Left lobe of liver (tissue), 2 donors: ENCODE data around the gene TRPM8. TPM values are rescaled to one million over a fixed set of nuclear protein-coding genes. Genes with fewer than 3 reads are reported as not detected.

Experiments used
- ATAC-seq: fragments of 200-7000 bp; cut with Tn5 transposase; one replicate; pipeline ENCODE4 v1.9.1; 2020; ENCODE audit warnings: mild to moderate bottlenecking, moderate library complexity
- DNase-seq: peaks from one replicate; pipeline ENCODE4 v3.0.0-alpha.2; 2020; ENCODE audit warnings: low spot score
- total RNA-seq: library from RNA; stranded (reverse); gene quantifications from one replicate; pipeline ENCODE4 v1.2.1, GENCODE V29; 2021
- donor health status: DM: no; HTN: no; CAD: no; lungs with moderate emphysema.
- donor health status: DM: no; HTN: yes; CAD: no.

Gene TRPM8
- total RNA-seq, 1 donor from 2014 or later, result 66.5 TPM

DNA sequence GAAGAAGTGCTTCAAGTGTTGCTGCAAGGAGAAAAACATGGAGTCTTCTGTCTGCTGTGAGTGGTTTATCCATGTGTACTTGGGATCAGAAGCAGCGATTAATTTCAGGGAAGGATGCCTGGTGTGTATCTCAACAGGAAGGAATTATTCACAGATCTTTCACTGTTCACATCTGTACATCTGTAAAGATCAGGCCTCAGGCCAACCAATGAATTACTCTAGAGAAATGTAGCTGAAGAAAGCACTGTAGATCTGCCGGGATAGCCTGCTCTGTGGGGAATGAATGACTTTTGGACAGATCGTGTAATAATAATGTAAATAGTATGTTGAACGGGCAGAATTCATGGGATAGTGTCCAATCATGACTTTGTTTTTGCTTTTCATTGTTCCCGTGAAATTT lies 79.3 kb downstream of the TRPM8 start:
- DNase-seq, result no peak
- no peak for ATAC-seq

- no peak for DNase-seq
Measured at GRCh38 chr2:233997707-233998106, 80.5 kb downstream of the TRPM8 start.

DNA sequence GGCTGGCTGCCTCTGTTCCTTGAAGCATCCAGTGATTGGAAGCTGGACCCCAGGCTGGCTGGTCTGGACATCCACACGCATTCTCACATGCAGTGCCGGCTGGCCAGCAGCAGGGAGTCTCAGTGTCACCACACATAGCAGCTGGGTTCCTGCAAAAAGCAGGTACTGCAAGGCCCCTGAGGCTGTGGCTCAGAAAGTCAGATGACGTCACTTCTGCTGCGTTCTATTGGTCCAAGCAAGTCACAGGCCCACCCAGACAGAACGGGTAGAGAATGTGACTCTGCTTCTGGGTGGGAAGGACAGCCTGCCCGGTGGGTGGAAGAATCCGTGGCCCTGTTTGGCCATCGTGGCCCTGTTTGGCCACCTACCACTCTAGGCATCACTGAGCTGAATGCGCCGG lies 82.0 kb downstream of the TRPM8 start:
- DNase-seq (no peak), ATAC-seq (peak; percentile 20)

More at GRCh38 chr2:233997707-233998106, 80.5 kb downstream of the TRPM8 start:
- no peak for ATAC-seq

DNA sequence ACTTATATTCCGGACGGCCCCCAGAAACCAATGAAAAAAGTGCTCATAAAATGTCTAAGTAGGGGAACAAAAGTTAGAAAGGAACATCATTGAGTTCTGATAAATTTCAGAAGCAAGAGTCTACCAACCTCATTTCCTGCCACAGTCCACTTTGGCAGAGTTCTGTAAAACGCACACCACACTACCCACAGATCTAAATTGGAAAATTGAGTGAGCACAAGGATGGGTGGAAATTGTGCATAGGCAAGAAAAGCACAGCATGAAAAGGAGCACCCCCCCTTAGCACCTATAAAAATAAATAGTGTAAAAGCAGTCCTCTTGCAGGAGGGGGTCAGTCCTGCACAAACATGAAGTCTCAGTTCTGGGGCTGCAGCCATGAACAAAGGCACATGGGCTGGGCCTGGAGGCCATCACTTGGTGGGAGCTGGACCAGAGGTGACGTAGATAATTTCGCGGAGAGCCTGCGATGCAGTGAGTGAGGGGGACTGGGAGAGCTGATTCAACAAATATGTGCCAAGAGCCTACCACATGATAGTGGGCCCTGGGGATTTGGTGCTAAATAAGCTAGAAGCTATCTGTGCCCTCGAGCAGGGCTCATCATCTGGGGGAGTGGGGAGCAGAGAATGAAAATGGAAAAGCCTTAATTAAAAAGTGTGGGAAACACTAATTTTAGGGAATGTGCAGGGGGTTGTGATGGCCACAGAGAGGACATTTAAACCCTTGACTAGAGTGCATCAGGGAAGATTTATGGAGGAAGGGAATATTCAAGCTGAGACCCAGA lies 84.4 kb downstream of the TRPM8 start:
- ATAC-seq, result no peak

GRCh38 chr2:234002281-234002680 lies 85.1 kb downstream of the TRPM8 start:
- DNase-seq (no peak), ATAC-seq (no peak)

More for the DNA sequence above, 84.4 kb downstream of the TRPM8 start:
- no peak for DNase-seq

DNA sequence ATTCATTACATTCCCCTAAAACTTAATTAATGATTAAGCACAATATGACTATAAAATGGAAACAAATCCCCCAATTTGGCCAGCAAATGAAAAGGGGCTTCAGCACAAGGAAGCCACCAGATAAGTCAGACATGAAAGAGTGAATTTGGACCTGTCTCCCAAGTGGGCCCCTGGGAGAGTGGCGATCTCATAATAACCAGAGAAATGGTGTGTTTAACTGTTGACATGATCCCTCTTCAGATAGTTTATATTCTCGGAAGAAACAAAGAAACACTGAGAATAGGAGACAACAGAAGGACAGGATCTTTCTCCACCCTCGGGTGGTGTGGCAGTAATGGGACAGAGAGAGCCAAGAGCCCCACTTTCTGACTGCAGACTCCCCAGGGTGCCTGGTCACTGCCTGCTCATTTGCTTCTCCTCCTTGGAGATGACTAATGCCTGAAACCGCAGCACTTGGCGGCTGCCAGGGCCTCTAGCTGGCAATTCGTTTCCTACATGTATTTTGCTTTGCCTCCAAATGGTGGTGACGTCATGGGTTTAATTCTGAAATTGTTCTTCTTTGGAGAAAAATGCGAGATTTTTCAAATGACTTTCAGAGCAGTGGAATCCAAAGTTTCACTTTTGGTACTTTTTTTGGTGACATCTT lies 86.9 kb downstream of the TRPM8 start:
- ATAC-seq (no peak), DNase-seq (no peak)

DNA sequence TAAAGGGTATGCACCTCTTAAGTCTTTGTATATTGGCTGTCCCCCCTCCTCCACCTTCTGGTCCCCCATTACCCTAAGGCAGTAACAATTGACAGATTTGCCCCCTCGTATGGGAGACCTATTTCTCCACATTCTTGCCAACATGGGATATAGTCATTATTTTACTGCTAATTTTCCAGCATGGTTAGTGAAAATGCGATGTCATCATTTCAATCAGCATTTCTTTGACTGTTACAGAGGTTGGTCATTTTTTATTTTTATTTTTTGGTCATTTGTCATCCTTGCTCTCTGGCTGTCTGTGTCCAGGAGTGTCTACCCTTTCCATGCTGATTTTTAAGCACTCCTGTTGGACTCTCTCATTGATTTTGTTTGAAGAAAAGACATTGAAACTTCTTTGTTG lies 88.0 kb downstream of the TRPM8 start:
- no peak for DNase-seq
- ATAC-seq, result no peak

GRCh38 chr2:234006501-234006900 lies 89.3 kb downstream of the TRPM8 start:
- no peak for DNase-seq

GRCh38 chr2:234014427-234014826 lies 97.3 kb downstream of the TRPM8 start:
- ATAC-seq (no peak), DNase-seq (no peak)

More at GRCh38 chr2:234006501-234006900, 89.3 kb downstream of the TRPM8 start:
- ATAC-seq, result no peak

DNA sequence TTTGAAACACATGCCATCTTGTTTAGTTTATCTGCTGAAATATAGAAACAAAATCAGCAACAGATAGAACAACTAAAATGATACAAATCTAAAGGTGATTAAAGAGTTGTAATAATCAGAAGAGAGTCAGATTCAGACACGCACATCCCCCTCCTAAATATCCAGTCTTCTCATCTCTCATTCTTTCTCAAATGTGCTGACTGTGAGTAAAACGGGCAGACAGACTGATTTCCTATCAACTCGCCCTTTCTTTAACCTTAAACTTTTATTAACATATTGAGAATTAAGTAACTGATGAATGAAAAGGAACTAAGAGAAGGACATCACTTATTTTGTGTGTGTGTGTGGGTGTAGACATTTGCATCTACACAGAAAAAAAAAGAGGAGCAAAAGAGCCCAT lies 98.7 kb downstream of the TRPM8 start:
- ATAC-seq (no peak), DNase-seq (no peak)

- DNase-seq, result no peak
- ATAC-seq, result no peak
Measured at GRCh38 chr2:234019896-234020295, 102.7 kb downstream of the TRPM8 start.

DNA sequence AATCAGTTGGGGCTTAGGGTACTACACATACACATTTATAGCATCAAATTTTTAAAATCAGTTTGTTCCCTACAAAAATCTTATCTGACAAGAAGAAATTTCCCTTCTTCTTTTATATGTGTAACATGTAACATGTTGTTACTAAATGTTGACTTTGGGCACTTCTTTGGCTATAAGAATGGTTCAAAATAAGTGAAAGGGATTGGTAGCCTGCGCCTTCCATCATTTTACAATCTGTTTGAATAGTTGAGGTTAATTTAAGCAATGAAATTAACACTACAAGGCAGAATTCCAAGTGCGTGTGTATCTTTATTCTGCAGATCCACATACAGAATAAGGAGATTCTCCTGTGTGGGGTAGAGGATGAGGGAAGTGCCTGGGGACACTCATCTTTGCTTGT lies 103.2 kb downstream of the TRPM8 start:
- DNase-seq (no peak), ATAC-seq (no peak)

DNA sequence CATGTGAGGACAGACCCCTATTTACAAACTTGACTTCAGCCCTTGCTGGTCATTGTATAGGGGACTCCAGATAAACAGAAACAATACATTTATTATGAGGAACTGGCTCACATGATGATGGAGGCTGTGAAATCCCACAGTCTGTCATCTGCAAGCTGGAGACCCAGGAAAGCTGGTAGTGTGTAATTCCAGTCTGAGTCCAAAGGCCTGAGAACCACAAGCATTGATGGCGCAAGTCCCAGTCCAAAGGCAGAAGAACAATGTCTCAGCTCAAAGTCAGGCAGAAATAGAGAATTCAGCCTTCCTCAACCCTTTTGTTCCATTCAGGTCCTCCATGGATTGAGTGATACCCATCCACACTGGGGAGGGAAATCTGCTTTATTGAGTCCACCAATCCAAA lies 105.3 kb downstream of the TRPM8 start:
- ATAC-seq, result peak; percentile 89
- DNase-seq, result peak; percentile 73

- DNase-seq, result no peak
- ATAC-seq, result no peak
Measured at GRCh38 chr2:234024304-234024703, 107.1 kb downstream of the TRPM8 start.

DNA sequence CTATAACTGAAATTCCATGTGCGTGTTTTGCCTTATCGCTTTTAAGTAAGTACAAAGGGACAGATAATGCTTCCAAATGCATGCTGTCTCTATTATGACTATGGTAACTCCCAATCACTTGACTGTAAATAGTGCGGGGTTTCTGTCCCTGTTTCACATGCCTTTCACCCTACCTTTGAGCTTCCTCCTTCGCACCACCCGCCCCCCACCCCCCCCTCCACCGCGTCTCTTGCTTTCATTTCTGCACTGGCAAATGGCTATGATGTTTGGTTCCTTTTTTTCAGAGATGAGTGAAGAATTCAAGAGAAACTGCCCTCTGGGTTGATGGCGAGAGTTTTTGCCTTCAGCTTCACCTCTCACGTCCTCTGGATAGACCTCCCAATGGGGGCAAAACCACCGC lies 108.3 kb downstream of the TRPM8 start:
- DNase-seq (no peak), ATAC-seq (peak; percentile 7)

GRCh38 chr2:234025891-234026401 lies 108.8 kb downstream of the TRPM8 start:
- ATAC-seq, result no peak
- no peak for DNase-seq

DNA sequence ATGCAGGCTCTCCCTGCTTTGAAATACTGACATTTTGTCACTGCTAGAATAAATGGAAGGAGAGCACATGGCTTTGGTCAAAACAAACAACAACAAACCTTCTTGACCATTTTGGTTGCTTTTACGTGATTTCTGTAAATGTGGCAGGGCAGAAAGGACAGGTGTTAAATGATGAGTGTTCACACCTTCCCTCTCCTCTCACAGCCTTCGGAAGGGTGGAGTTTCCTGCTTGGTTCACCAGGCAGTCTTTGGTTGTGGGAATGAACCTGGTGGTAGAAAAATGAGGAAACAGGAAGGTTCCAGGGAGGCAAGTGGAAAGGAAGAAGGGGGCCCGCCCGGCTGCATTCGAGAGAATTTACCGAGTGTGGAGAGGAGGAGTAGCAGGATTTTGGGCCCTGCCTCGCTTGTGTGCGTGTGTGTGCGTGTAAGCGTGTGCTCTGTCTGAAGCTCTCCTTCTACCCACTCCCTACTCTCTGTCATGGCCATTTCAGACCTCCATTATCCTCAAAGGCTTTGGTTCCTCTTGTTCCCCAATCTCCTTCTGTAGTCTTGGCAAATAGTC lies 109.6 kb downstream of the TRPM8 start:
- no peak for ATAC-seq
- DNase-seq, result no peak

DNA sequence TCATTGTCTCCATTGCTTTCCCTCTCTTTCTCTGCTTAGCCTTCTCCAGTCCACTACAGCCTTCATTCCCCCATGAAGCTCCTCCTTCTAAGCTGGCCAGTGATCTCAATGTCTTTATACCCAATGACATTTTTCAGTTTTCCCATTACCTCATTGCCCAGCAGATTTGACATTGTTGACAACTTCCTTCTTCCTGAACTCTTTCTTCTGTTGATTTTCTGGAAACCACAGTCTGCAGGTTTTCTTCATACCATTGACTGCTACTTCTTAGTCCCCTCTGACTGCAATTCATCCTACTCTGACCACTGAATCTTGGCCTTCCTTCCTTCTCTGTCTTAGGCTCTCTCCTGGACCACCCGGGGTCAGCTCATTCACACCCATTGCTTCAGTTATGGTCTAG lies 110.5 kb downstream of the TRPM8 start:
- ATAC-seq (no peak), DNase-seq (no peak)

DNA sequence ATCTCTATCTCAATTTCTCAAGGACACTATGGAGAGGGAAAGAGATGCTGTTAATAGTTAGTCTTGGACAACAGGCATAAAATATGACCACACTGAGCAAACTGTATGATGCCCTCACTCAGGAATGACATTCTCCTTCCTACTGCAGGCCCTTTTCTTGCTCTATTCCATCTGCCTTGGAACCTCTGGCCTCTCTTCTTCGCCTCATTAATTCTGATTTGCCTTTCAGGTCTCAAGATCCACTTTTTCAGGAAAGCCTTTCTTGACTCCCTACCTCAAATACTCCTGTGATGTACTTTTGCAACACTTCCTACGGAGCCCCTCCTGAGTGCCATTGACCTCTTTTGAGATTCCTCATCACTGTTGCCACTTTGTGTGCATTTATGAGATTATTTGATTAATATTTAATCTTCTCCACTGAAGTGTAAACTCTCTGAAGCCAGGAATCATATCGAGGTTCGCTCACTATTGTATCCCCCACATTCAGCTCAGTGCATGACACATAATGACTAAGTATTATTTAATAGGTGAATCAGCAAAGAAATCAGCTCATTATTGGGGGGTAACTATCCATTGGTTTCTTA lies 112.1 kb downstream of the TRPM8 start:
- ATAC-seq, result no peak

GRCh38 chr2:234031207-234031606 lies 114.0 kb downstream of the TRPM8 start:
- no peak for DNase-seq

More for the DNA sequence above, 112.1 kb downstream of the TRPM8 start:
- no peak for DNase-seq

GRCh38 chr2:234032279-234032856 lies 115.2 kb downstream of the TRPM8 start:
- no peak for ATAC-seq
- DNase-seq, result no peak

More at GRCh38 chr2:234031207-234031606, 114.0 kb downstream of the TRPM8 start:
- ATAC-seq, result no peak
